NOMO-1 treated with dmso at 0.1 percent for 144 hours (cell line): ENCODE measurements around the gene ENDOG.
"Not testable (repeated sequence)": the region's sequence is repeated elsewhere in the genome, so short reads cannot be mapped to it uniquely, and the experiment has no call there.

Experiments
- DNase-seq: peaks from one replicate; lab custom pipeline; 2025; ENCODE audit not compliant: unreplicated experiment; lab: John Stamatoyannopoulos, UW

ENDOG gene

DNA sequence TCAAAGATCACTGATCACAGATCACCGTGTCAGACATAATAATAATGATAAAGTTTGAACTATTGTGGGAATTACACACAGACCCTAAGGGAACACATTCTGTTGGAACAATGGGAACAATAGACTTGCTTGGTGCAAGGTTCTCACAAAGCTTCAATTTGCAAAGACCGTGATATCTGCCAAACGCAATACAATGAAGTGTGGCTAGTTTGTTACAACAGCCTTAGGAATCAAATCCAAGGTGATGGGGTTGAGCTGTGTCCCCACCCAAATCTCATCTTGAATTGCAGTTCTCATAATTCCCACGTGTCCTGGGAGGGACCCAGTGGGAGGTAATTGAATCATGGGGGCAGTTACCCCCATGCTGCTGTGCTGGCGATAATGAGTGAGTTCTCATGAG is 42.6 kb downstream of the ENDOG start:
- no peak for DNase-seq

DNA sequence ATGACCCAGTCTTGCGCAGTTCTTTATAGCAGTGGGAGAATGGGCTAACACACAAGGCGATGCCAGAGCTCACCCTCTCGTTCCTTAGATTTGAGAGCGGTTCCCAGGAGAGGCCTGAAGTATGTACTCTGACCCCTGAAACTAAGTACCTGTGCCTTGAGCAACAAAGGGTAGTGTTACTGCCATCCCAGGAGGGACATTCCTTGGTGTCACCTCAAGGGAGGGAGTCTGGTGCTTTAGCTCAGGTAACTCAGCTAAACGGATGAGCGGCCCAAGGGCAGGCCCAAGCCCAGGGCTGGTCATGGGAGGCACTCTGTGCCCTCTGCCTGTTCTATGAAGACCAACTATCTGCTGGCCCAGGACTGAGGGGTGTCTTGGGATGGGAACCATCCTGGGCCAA is 43.2 kb downstream of the ENDOG start:
- DNase-seq: no peak

DNA sequence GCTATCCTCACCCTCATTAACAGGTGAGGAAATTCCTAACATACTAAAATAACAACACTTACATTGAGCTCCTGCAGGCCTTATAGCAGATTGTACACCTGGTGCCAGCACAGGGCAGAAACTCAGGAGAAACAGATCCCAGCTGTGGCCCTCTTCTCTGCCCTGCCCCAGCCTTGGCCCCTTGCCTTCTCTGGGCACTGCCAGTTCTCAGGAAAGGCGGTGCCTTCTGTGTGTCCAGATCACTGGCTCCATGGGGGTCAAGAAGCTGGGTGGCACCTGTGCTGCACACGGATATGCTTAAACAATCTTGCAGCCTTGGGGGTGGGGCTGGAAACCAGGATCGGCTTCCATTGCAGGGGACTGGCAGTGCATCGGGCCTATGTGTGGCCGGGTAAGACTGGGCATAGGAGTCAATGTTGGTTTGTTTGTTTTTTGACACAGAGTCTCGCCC is 44.1 kb downstream of the ENDOG start:
- no peak for DNase-seq

DNA sequence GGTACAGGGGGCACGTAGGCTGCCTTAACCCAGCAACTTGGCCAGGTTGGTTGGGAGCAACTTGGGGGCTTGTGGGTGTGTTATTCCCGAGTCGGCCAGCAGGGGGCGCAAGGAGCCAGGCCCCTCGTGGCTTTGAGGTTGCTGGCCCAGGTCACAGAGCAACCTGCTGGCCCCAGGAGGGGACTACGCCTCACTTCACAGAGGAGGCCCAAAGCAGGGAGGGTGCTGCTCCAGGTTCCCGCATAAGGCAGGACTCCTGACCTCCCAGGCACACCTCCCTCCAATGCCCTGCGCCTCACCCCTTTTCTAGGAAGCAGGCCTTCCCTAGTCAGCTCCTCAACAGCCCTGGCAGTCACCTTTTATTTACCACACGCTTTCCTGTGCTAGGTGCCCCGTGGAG is 45.3 kb downstream of the ENDOG start:
- no peak for DNase-seq

DNA sequence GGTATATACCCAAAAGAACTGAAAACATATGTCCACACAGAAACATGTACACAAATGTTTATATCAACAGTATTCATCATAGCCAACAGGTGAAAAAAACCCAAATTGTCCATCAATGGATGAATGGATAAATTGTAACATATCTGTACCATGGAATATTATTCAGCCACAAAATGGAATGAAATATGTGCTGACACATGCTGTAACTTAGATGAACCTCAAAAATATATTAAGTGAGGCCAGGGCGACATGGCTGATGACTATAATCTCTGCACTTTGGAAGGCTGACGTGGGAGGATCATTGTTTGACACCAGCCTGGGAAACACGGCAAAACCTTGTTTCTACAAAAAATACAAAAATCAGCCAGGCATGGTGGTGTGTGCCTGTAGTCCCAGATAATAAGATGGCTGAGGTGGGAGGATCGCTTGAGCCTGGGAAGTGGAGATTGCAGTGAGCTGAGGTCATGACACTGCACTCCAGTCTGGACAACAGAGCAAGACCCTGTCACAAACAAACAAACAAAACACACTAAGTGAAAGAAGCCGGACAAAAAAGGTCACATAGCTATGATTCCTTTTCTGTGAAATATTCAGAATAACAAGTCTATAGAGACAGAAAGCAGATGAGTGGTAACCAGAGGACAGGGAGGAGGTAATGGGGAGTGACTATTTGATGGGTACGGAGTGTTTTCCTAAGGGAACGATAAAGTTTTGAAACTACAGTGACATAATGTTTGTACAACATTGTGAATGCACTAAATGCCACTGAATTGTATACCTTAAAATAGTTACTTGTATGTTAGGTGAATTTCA is 52.0 kb downstream of the ENDOG start:
- DNase-seq: no peak

DNA sequence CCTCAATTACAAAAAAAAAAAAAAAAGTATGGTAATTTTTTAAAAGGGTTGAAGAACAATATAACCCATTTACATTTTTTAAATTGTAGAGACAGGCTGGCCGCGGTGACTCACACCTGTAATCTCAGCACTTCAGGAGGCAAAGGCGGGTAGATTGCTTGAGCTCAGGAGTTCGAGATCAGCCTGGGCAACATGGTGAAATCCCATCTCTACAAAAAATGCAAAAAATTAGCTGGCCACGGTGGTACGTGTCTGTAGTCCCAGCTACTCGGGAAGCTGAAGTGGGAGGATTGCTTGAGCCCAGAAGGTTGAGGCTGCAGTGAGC is 52.6 kb downstream of the ENDOG start:
- DNase-seq: not testable (repeated sequence)
